ENCODE measurements around the gene MAD1L1. TPM values are rescaled to one million over a fixed set of nuclear protein-coding genes. Genes with fewer than 3 reads are reported as not detected.

Gene MAD1L1
- total RNA-seq (2022; extraction: Qiagen RNA extraction; ENCODE audit: low read depth) = 12.8 to 28.0 TPM (median 22.7 TPM) in 5 replicates

DNA sequence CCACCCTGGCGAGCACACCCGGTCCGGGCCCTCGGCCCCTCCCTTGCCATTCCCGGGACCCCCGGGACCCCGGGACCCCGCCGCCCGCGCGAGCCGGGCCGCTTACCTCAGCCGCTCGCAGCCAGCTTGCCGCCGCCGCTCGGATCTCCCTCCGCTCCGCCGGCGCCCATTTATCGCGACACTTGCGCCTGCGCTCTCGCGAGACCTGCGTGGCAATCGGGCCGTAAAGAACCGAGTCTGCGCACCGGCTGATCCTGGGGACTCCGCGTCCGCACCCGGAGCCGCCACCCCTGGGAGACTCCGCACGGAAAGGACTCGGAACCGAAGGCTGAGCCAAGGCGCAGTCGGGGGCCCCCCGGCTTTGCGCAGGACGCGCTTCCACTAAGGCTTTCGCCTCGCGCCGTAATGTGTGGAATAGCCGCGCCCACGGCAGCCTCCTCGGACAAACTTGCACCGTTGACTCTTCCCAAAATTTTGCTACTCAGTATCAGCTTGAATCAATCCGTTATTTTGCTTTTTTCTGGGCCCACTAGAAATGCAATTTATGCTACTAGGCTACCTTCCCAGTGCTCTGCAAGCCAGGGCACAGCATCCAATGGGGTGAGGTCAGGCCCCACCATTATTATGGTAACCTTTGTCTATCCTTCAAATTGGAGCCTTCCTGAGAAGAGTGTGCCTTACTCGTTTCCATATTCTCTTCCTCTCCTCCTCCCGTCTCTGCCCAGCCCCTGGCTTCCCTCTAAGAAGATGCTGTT, at the start of gene MAD1L1:
Gene MAD1L1 (minus strand): TSS at position 180 of the 755 bp plus-strand sequence. CDS start 2,812 bp downstream, outside the sequence.

DNA sequence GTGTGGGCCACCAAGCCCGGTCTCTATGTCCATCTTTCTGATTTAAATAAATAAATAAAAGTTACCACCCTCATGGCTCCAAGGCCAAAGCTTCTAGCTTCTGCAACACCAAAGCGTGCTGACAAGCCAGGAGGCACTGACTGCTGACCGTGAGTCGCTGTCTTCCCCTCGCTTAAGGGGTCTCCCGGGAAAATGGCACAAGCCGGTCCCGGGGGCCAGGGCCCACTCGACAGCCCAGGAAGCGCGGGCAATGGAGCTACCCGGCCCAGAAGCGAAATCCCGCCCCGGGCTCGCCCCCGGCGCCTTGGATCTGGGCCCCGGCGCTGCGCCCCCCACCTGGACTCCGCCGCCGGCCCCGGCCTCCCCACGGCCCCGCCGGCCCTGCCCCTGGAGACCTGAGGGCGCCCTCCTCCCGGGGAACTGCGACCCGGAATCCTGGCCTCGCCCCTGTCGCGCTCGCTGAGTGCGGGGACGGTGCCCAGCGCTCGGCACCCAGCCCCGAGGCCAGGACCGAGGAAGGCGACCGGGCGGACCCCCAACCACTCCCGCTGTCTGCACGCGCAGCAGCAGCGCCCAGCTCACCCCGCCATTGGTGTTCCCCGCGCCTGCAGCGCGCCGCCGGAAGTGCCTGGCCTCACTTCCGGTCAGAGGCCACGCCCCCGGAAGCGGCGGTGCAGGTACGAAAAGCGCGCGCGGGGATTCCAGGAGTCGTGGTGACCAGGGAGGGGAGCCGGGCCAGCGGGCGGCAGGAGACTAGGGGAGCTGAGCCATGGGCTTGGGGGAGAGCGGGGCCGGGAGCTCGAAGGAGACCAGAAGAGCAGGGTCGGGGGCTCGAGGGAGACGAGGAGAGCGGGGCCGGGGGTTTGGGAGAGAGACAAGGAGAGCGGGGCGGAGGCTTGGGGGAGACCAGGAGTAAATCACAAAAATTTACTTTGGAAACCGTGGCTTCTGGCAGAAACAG, 9.1 kb upstream of the MAD1L1 start, which contains the start of the genes MRM2 and NUDT1:
Gene MRM2 (minus strand): TSS at position 626 of the 961 bp plus-strand sequence. CDS start 36 bp downstream, at position 590.
Gene NUDT1 (plus strand): TSS at position 647 of the 961 bp plus-strand sequence. CDS start 2,349 bp downstream, outside the sequence.

Other genes with a start within 250 kb of the MAD1L1 start
- gene MRM2, start 9.3 kb upstream of the MAD1L1 start, total RNA-seq (2022; extraction: Qiagen RNA extraction; ENCODE audit: low read depth) = 50.5 to 58.6 TPM (median 54.4 TPM) in 5 replicates
- 88.3 to 105 TPM (median 95.4 TPM) in 5 replicates for gene NUDT1, start 9.3 kb upstream of the MAD1L1 start, total RNA-seq (2022; extraction: Qiagen RNA extraction; ENCODE audit: low read depth)
- gene SNX8, start 81.5 kb upstream of the MAD1L1 start, total RNA-seq (2022; extraction: Qiagen RNA extraction; ENCODE audit: low read depth) = 38.1 to 69.3 TPM (median 65.8 TPM) in 5 replicates
- gene EIF3B, start 121.9 kb upstream of the MAD1L1 start, total RNA-seq (2022; extraction: Qiagen RNA extraction; ENCODE audit: low read depth) = 223 to 278 TPM (median 232 TPM) in 5 replicates
- 6.5 to 13.8 TPM (median 12.2 TPM) in 5 replicates for gene CHST12, start 170.7 kb upstream of the MAD1L1 start, total RNA-seq (2022; extraction: Qiagen RNA extraction; ENCODE audit: low read depth)
- gene GRIFIN, start 243.5 kb upstream of the MAD1L1 start, total RNA-seq (2022; extraction: Qiagen RNA extraction; ENCODE audit: low read depth) = not detected in 5 replicates

Data from A549 treated with DMSO at 1 μM for 4 hours (cell line).